Adipose tissue (tissue), 3 donors: ENCODE results near the gene TNFRSF14. TPM values are rescaled to one million over a fixed set of nuclear protein-coding genes. Genes with fewer than 3 reads are reported as not detected.
"Not testable (repeated sequence)": the region's sequence is repeated elsewhere in the genome, so short reads cannot be mapped to it uniquely, and the experiment has no call there.

ENCODE experiments used
- H3K27ac ChIP-seq: one replicate; pipeline ENCODE4 v1.5.1; 2013; ENCODE audit warnings: low read depth, low read length
- WGBS, 3 donors: extraction: QIAGEN DNeasy Blood & Tissue Kit; methylation state at CpG; one replicate each; pipeline ENCODE4 v1.1.7; 2013; 5-methylcytosine and 5-hydroxymethylcytosine counted together
- polyA plus RNA-seq, 3 donors: library from polyadenylated mRNA; stranded (reverse); fragments of 200-250 nt; gene quantifications; one replicate each; pipeline ENCODE4 v1.2.3, GENCODE V29; 2013
- donor health status: healthy with polysubstance abuse.
- donor health status: Bipolar disorder and iron deficiency.
- donor health status: healthy.

Gene TNFRSF14
- polyA plus RNA-seq, 3 donors = 21.8 to 92.2 (median 46.4) TPM

GRCh38 chr1:2560299-2561073 lies 4.3 kb downstream of the TNFRSF14 start:
- H3K27ac ChIP-seq = no peak overlapping the region
- 89 to 91% (median 90%) methylated on average over 14 to 15 of the region's 15 CpGs for WGBS, 3 donors

- no peak overlapping the region for H3K27ac ChIP-seq
- WGBS, 3 donors = 84 to 91% (median 89%) methylated on average over 11 of the region's 11 CpGs
Observed at GRCh38 chr1:2561446-2561845, 5.3 kb downstream of the TNFRSF14 start.

GRCh38 chr1:2561898-2562895 lies 6.0 kb downstream of the TNFRSF14 start:
- WGBS, 3 donors = 89 to 93% (median 90%) methylated on average over 22 to 24 of the region's 24 CpGs
- H3K27ac ChIP-seq = no peak overlapping the region

- 80 to 91% (median 89%) methylated on average over 18 of the region's 18 CpGs for WGBS, 3 donors
- no peak overlapping the region for H3K27ac ChIP-seq
Observed at GRCh38 chr1:2563205-2563604, 7.0 kb downstream of the TNFRSF14 start.

GRCh38 chr1:2564006-2564814 lies 8.0 kb downstream of the TNFRSF14 start:
- 77 to 84% (median 80%) methylated on average over 19 to 20 of the region's 20 CpGs for WGBS, 3 donors
- no peak overlapping the region for H3K27ac ChIP-seq

- WGBS, 3 donors = 25 to 55% (median 53%) methylated on average over 14 of the region's 14 CpGs
- H3K27ac ChIP-seq = no peak overlapping the region
Observed at GRCh38 chr1:2564815-2565374, 8.7 kb downstream of the TNFRSF14 start.

GRCh38 chr1:2566101-2567045 lies 10.2 kb downstream of the TNFRSF14 start:
- 72 to 77% (median 76%) methylated on average over 32 to 34 of the region's 34 CpGs for WGBS, 3 donors

GRCh38 chr1:2567083-2567679 lies 11.0 kb downstream of the TNFRSF14 start:
- no peak overlapping the region for H3K27ac ChIP-seq
- 83 to 86% (median 83%) methylated on average over 16 of the region's 16 CpGs for WGBS, 3 donors

More at GRCh38 chr1:2566101-2567045, 10.2 kb downstream of the TNFRSF14 start:
- no peak overlapping the region for H3K27ac ChIP-seq

GRCh38 chr1:2568187-2568816 lies 12.1 kb downstream of the TNFRSF14 start:
- not testable (repeated sequence) for H3K27ac ChIP-seq
- WGBS, 3 donors = 52 to 60% (median 58%) methylated on average over 7 to 10 of the region's 17 CpGs

- H3K27ac ChIP-seq = no peak overlapping the region
- WGBS, 3 donors = 82 to 84% (median 84%) methylated on average over 16 to 17 of the region's 17 CpGs
Observed at GRCh38 chr1:2569060-2569459, 12.9 kb downstream of the TNFRSF14 start.

- WGBS, 3 donors = 81 to 92% (median 81%) methylated on average over 12 to 13 of the region's 13 CpGs
- H3K27ac ChIP-seq = not testable (repeated sequence)
Observed at GRCh38 chr1:2569703-2570102, 13.5 kb downstream of the TNFRSF14 start.

- 75 to 88% (median 84%) methylated on average over 17 of the region's 17 CpGs for WGBS, 3 donors
- no peak overlapping the region for H3K27ac ChIP-seq
Observed at GRCh38 chr1:2570332-2570731, 14.2 kb downstream of the TNFRSF14 start.

- 86 to 94% (median 93%) methylated on average over 9 of the region's 9 CpGs for WGBS, 3 donors
- H3K27ac ChIP-seq = no peak overlapping the region
Observed at GRCh38 chr1:2571348-2571747, 15.2 kb downstream of the TNFRSF14 start.

- 85 to 93% (median 87%) methylated on average over 8 of the region's 8 CpGs for WGBS, 3 donors
Observed at GRCh38 chr1:2573250-2573920, 17.2 kb downstream of the TNFRSF14 start.

GRCh38 chr1:2574350-2574749 lies 18.2 kb downstream of the TNFRSF14 start:
- 79 to 80% (median 79%) methylated on average over 9 of the region's 9 CpGs for WGBS, 3 donors
- no peak overlapping the region for H3K27ac ChIP-seq

More at GRCh38 chr1:2573250-2573920, 17.2 kb downstream of the TNFRSF14 start:
- no peak overlapping the region for H3K27ac ChIP-seq
